ENCODE measurements around the gene KIFBP.
"Not testable (repeated sequence)": the region's sequence is repeated elsewhere in the genome, so short reads cannot be mapped to it uniquely, and the experiment has no call there.

KIFBP gene

DNA sequence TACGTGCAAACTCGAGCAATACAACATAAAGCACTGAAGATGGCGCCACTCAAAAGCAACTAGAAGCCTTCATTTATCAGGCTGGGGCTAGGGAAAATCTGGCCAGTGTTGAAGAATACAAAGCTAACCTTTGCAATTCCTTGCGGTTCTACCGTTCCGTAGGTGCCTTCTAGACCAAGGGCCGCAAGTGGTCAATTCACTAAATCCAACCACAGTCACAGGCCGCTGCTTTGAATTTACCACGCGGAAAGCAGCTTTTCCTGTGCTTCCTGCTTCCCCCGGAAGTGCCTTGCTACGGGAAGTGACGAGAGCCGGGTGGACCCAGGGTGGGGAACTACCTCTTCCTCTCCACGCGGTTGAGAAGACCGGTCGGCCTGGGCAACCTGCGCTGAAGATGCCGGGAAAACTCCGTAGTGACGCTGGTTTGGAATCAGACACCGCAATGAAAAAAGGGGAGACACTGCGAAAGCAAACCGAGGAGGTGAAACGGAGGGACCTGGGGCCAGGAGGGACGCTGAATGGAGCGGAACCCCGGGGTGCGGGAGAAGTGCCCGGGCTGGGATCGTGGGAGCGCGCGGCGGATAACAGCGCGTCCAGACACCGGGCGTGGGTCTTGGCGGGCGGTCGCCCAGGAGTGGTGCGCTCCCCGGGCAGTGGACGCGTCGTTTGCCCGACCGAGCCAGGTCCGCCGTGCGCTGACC is 32.6 kb upstream of the KIFBP start, which contains the start of gene DDX21:
TSS of gene DDX21 (plus strand) at position 339 of the 701 bp plus-strand sequence. CDS start at position 395, 56 bp downstream.
- TF ChIP-seq, protein P1, sequence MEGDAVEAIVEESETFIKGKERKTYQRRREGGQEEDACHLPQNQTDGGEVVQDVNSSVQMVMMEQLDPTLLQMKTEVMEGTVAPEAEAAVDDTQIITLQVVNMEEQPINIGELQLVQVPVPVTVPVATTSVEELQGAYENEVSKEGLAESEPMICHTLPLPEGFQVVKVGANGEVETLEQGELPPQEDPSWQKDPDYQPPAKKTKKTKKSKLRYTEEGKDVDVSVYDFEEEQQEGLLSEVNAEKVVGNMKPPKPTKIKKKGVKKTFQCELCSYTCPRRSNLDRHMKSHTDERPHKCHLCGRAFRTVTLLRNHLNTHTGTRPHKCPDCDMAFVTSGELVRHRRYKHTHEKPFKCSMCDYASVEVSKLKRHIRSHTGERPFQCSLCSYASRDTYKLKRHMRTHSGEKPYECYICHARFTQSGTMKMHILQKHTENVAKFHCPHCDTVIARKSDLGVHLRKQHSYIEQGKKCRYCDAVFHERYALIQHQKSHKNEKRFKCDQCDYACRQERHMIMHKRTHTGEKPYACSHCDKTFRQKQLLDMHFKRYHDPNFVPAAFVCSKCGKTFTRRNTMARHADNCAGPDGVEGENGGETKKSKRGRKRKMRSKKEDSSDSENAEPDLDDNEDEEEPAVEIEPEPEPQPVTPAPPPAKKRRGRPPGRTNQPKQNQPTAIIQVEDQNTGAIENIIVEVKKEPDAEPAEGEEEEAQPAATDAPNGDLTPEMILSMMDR (IDR thresholded peaks at IDR 0.05; ENCODE audit: control insufficient read depth, insufficient read depth, low read depth, low read length, missing control alignments), result peak; percentile 60
- peak; percentile 58 for DNase-seq (ENCODE audit: low read depth)

GRCh38 chr10:68957284-68957615 is 31.4 kb upstream of the KIFBP start:
- H3K4me3 ChIP-seq (ENCODE audit: control insufficient read depth, low read depth, low read length), result peak overlapping the region; percentile 98
- TF ChIP-seq, protein P1 (IDR thresholded peaks at IDR 0.05; ENCODE audit: control insufficient read depth, insufficient read depth, low read depth, low read length, missing control alignments), result no peak
- DNase-seq (ENCODE audit: low read depth), result no peak

More for the DNA sequence above, 32.6 kb upstream of the KIFBP start, which contains the start of gene DDX21:
- H3K4me3 ChIP-seq (ENCODE audit: control insufficient read depth, low read depth, low read length), result peak within 1 kb of the TSS; percentile 98

GRCh38 chr10:68957654-68958053 is 30.9 kb upstream of the KIFBP start:
- DNase-seq (ENCODE audit: low read depth), result no peak
- H3K4me3 ChIP-seq (ENCODE audit: control insufficient read depth, low read depth, low read length), result peak overlapping the region; percentile 98
- TF ChIP-seq, protein P1 (IDR thresholded peaks at IDR 0.05; ENCODE audit: control insufficient read depth, insufficient read depth, low read depth, low read length, missing control alignments), result no peak

DNA sequence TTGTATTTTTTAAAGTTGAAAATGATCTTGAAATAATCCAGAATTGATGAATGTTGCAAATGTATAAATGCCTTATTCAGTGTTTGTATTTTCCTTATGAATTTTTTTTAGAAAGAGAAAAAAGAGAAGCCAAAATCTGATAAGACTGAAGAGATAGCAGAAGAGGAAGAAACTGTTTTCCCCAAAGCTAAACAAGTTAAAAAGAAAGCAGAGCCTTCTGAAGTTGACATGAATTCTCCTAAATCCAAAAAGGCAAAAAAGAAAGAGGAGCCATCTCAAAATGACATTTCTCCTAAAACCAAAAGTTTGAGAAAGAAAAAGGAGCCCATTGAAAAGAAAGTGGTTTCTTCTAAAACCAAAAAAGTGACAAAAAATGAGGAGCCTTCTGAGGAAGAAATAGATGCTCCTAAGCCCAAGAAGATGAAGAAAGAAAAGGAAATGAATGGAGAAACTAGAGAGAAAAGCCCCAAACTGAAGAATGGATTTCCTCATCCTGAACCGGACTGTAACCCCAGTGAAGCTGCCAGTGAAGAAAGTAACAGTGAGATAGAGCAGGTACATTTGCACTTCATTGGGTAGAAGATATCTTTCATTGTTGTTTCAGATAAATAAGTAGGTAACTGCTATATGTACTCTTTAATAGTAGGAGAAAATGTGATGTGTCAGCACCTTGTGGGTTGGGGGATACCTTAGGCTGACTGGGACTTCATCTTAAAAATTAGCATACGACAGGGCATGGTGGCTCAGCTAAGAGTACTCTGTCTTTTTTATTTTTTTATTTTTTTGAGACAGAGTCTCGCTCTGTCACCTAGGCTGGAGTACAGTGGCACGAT is 28.7 kb upstream of the KIFBP start:
- TF ChIP-seq, protein P1 (IDR thresholded peaks at IDR 0.05; ENCODE audit: control insufficient read depth, insufficient read depth, low read depth, low read length, missing control alignments), result no peak
- DNase-seq (ENCODE audit: low read depth), result no peak
- no peak overlapping the region for H3K4me3 ChIP-seq (ENCODE audit: control insufficient read depth, low read depth, low read length)

DNA sequence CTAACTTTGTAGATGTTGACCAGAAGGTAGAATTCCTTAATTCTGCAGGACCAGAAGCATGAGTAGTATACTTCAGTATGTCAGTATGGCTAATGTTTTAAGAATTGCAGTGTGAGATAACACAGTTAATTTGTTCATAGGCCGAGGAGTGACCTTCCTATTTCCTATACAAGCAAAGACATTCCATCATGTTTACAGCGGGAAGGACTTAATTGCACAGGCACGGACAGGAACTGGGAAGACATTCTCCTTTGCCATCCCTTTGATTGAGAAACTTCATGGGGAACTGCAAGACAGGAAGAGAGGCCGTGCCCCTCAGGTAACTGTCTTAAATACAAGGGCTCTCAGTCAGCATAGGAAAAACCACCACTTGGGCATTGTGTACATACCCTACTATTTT is 25.5 kb upstream of the KIFBP start:
- no peak for DNase-seq (ENCODE audit: low read depth)
- no peak overlapping the region for H3K4me3 ChIP-seq (ENCODE audit: control insufficient read depth, low read depth, low read length)
- TF ChIP-seq, protein P1 (IDR thresholded peaks at IDR 0.05; ENCODE audit: control insufficient read depth, insufficient read depth, low read depth, low read length, missing control alignments), result no peak

GRCh38 chr10:68973975-68974374 is 14.6 kb upstream of the KIFBP start:
- no peak for DNase-seq (ENCODE audit: low read depth)
- TF ChIP-seq, protein P1 (IDR thresholded peaks at IDR 0.05; ENCODE audit: control insufficient read depth, insufficient read depth, low read depth, low read length, missing control alignments), result no peak
- no peak overlapping the region for H3K4me3 ChIP-seq (ENCODE audit: control insufficient read depth, low read depth, low read length)

- DNase-seq (ENCODE audit: low read depth); H3K4me3 ChIP-seq (ENCODE audit: control insufficient read depth, low read depth, low read length): not testable (repeated sequence)
These were observed 12.6 kb upstream of the KIFBP start for GRCh38 chr10:68975936-68976473.

GRCh38 chr10:68979738-68980137 is 8.9 kb upstream of the KIFBP start:
- H3K4me3 ChIP-seq (ENCODE audit: control insufficient read depth, low read depth, low read length); DNase-seq (ENCODE audit: low read depth): not testable (repeated sequence)
